Activated naive CD8-positive, alpha-beta T cell treated with anti-CD3 and anti-CD28 coated beads, Interleukin-2, amount 50 U/mL, for 24 hours (primary cell): ENCODE data around the gene GPX3.

Source experiments
- ATAC-seq: fragments of 150-1000 bp; cut with Tn5 transposase; one replicate; pipeline ENCODE4 v1.10.0; 2021
- DNase-seq: peaks from one replicate; pipeline ENCODE4 v3.0.0; 2021
- H3K27ac Mint-ChIP-seq: one replicate; pipeline ENCODE4 v1.8.0; 2021; ENCODE audit warnings: mild to moderate bottlenecking, mixed read lengths
- H3K27me3 Mint-ChIP-seq: one replicate; pipeline ENCODE4 v1.8.0; 2021; ENCODE audit warnings: mixed read lengths
- H3K36me3 Mint-ChIP-seq: one replicate; pipeline ENCODE4 v1.8.0; 2021; ENCODE audit warnings: low read depth, mixed read lengths
- H3K4me1 Mint-ChIP-seq: one replicate; pipeline ENCODE4 v1.8.0; 2021; ENCODE audit warnings: mixed read lengths
- H3K4me3 Mint-ChIP-seq: one replicate; pipeline ENCODE4 v1.8.0; 2021; ENCODE audit warnings: mild to moderate bottlenecking, moderate library complexity, mixed read lengths
- H3K9me3 Mint-ChIP-seq: one replicate; pipeline ENCODE4 v1.8.0; 2021; ENCODE audit warnings: mixed read lengths

Gene GPX3

DNA sequence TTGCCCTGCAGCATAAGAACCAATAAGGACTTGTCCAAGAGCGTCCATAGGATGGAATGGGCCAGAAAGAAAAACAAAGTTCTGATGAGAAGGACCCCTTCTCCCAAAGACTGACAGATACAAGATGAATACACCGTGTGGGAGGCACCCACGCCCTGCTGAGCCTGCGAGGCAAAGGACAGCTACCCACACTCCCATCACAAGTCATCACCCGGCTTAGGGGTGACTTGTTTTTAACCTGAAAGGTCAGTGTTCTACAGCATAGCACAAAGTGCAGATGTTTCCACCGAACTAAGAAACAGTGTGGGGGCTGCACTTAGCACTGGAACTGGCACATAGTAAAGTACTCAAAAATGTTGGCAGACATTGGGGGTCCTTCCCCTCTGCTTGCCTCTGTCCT lies 46.5 kb downstream of the GPX3 start:
- Mint-ChIP-seq H3K27ac (peak overlapping the region; percentile 83), H3K9me3 (no peaks in the 10 kb centered on the region), H3K27me3 (no peaks in the 10 kb centered on the region), H3K4me1 (peaks cover 100% of the 10 kb centered on the region), H3K4me3 (peak overlapping the region; percentile 55), H3K36me3 (peaks cover 46% of the 10 kb centered on the region)
- DNase-seq: peak; percentile 54
- peak; percentile 56 for ATAC-seq

- Mint-ChIP-seq H3K27me3 (no peaks in the 10 kb centered on the region), H3K4me1 (peaks cover 100% of the 10 kb centered on the region), H3K36me3 (peaks cover 37% of the 10 kb centered on the region), H3K9me3 (no peaks in the 10 kb centered on the region), H3K4me3 (peak overlapping the region; percentile 55), H3K27ac (peak overlapping the region; percentile 83)
- ATAC-seq (no peak), DNase-seq (no peak)
These were observed 47.4 kb downstream of the GPX3 start for GRCh38 chr5:151067632-151068432.

GRCh38 chr5:151068433-151069197 lies 48.2 kb downstream of the GPX3 start:
- ATAC-seq (peak; percentile 83), DNase-seq (peak; percentile 77)
- H3K4me3 Mint-ChIP-seq: peak overlapping the region; percentile 55
- peaks cover 35% of the 10 kb centered on the region for H3K36me3 Mint-ChIP-seq
- no peaks in the 10 kb centered on the region for H3K9me3 Mint-ChIP-seq
- H3K27me3 Mint-ChIP-seq: no peaks in the 10 kb centered on the region
- peak overlapping the region; percentile 83 for H3K27ac Mint-ChIP-seq
- peaks cover 99% of the 10 kb centered on the region for H3K4me1 Mint-ChIP-seq

- H3K36me3 Mint-ChIP-seq: peaks cover 47% of the 10 kb centered on the region
- no peaks in the 10 kb centered on the region for H3K27me3 Mint-ChIP-seq
- H3K27ac Mint-ChIP-seq: no peak overlapping the region
- DNase-seq: no peak
- H3K9me3 Mint-ChIP-seq: no peaks in the 10 kb centered on the region
- no peak overlapping the region for H3K4me3 Mint-ChIP-seq
- ATAC-seq: no peak
- peaks cover 96% of the 10 kb centered on the region for H3K4me1 Mint-ChIP-seq
These were observed 50.1 kb downstream of the GPX3 start for GRCh38 chr5:151070449-151070848.

DNA sequence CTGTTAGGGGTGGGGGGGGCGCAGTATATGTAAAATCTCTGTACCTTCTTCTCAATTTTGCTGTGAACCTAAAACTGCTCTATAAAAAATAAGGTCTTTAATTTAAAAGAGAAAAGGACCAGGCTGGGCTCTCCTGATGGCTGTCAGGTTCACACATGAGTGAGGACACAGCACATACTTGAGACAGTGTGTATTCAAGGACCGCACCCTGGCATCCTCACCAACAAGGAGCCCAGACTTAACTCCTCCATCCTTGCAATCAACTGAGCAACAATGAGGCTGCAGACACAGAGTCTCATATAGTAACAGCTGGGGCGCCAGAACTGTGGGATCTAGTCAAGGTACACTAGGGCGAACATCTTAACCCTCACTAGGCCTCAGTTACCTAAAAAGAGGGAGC lies 50.6 kb downstream of the GPX3 start:
- Mint-ChIP-seq H3K36me3 (peaks cover 52% of the 10 kb centered on the region), H3K9me3 (no peaks in the 10 kb centered on the region), H3K27me3 (no peaks in the 10 kb centered on the region), H3K27ac (peak overlapping the region; percentile 39), H3K4me3 (no peak overlapping the region), H3K4me1 (peaks cover 96% of the 10 kb centered on the region)
- no peak for ATAC-seq
- no peak for DNase-seq

DNA sequence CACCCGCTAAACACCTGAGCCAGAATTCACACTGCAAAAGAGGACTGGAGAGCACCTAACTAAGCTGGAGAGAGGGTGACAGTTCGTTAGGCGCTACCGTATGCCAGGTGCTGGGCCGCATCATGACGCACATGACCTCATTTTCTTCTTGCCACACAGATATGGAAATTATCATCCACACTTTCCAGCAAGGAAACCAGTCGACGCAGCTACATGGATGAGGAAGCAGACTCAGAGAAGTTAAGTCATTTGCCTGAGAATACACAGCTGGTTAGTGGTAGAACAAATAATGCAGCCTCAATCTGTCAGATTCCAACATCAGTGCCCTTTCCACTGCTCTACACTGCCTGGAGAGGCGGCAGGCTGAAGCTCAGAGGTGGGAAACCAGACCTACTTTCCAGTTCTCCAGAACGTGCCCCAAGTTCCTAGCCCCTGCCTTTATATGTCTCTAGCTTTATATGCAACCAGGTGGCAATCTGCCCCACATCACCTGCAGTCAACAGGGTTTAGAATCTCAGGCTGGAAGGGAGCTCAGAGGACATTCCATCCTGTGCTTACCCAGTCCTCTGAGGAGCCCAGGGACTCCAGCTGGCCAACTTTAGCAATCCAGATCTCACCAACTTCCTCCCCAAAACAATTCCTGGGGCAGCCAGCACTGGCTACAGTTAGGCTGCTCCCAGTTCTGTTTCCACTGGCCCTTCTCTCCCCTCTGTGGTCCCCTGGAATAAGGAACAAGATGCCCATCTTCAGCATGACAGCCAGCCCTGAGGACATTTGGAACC lies 51.6 kb downstream of the GPX3 start:
- Mint-ChIP-seq H3K27me3 (no peaks in the 10 kb centered on the region), H3K27ac (no peak overlapping the region), H3K4me1 (peaks cover 96% of the 10 kb centered on the region), H3K4me3 (no peak overlapping the region), H3K36me3 (peaks cover 60% of the 10 kb centered on the region), H3K9me3 (no peaks in the 10 kb centered on the region)
- no peak for DNase-seq
- ATAC-seq: no peak

GRCh38 chr5:151072630-151073025 lies 52.2 kb downstream of the GPX3 start:
- Mint-ChIP-seq H3K36me3 (peaks cover 61% of the 10 kb centered on the region), H3K4me3 (no peak overlapping the region), H3K27me3 (no peaks in the 10 kb centered on the region), H3K27ac (no peak overlapping the region), H3K9me3 (no peaks in the 10 kb centered on the region), H3K4me1 (peaks cover 96% of the 10 kb centered on the region)
- DNase-seq (no peak), ATAC-seq (no peak)

- ATAC-seq (no peak), DNase-seq (no peak)
- Mint-ChIP-seq H3K27ac (no peak overlapping the region), H3K9me3 (no peaks in the 10 kb centered on the region), H3K36me3 (peaks cover 62% of the 10 kb centered on the region), H3K27me3 (no peaks in the 10 kb centered on the region), H3K4me3 (no peak overlapping the region), H3K4me1 (peaks cover 96% of the 10 kb centered on the region)
These were observed 52.9 kb downstream of the GPX3 start for GRCh38 chr5:151073280-151073679.

- ATAC-seq: no peak
- H3K36me3 Mint-ChIP-seq: peaks cover 63% of the 10 kb centered on the region
- H3K27ac Mint-ChIP-seq: peak overlapping the region; percentile 57
- H3K4me3 Mint-ChIP-seq: no peak overlapping the region
- DNase-seq: no peak
- no peaks in the 10 kb centered on the region for H3K27me3 Mint-ChIP-seq
- no peaks in the 10 kb centered on the region for H3K9me3 Mint-ChIP-seq
- H3K4me1 Mint-ChIP-seq: peaks cover 96% of the 10 kb centered on the region
These were observed 54.2 kb downstream of the GPX3 start for GRCh38 chr5:151074557-151074956.

GRCh38 chr5:151075698-151076331 lies 55.4 kb downstream of the GPX3 start:
- DNase-seq (peak; percentile 35), ATAC-seq (peak; percentile 6)
- no peaks in the 10 kb centered on the region for H3K9me3 Mint-ChIP-seq
- H3K4me3 Mint-ChIP-seq: peak overlapping the region; percentile 91
- H3K36me3 Mint-ChIP-seq: peaks cover 63% of the 10 kb centered on the region
- no peaks in the 10 kb centered on the region for H3K27me3 Mint-ChIP-seq
- peaks cover 91% of the 10 kb centered on the region for H3K4me1 Mint-ChIP-seq
- H3K27ac Mint-ChIP-seq: peak overlapping the region; percentile 84

DNA sequence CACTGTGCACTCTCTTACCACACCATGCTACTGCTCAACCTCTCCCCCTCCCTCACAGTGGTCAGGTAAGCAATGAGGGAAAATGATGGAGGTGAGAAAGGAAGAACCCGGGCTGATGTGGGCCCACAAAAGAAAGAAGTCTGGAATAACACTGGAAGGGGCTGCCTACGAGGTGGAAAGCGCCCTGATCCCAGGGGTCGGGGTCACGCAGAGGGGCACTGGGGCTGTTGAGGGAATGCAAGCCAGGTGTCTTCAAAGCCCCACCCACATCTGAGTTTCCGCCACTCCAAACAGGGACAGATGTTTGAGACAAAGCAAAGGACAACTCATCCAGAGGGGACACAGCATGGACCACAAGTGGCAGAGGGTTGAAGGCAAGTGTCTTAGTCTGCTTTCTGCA lies 56.2 kb downstream of the GPX3 start:
- Mint-ChIP-seq H3K4me1 (peaks cover 86% of the 10 kb centered on the region), H3K4me3 (peak overlapping the region; percentile 91), H3K27ac (peak overlapping the region; percentile 84)

GRCh38 chr5:151077419-151077818 lies 57.0 kb downstream of the GPX3 start:
- peaks cover 84% of the 10 kb centered on the region for H3K4me1 Mint-ChIP-seq
- H3K9me3 Mint-ChIP-seq: no peaks in the 10 kb centered on the region
- peaks cover 59% of the 10 kb centered on the region for H3K36me3 Mint-ChIP-seq
- peak overlapping the region; percentile 97 for H3K27ac Mint-ChIP-seq
- ATAC-seq: no peak
- H3K27me3 Mint-ChIP-seq: no peaks in the 10 kb centered on the region
- no peak for DNase-seq
- peak overlapping the region; percentile 91 for H3K4me3 Mint-ChIP-seq

More for the DNA sequence above, 56.2 kb downstream of the GPX3 start:
- Mint-ChIP-seq H3K9me3 (no peaks in the 10 kb centered on the region), H3K36me3 (peaks cover 59% of the 10 kb centered on the region), H3K27me3 (no peaks in the 10 kb centered on the region)
- DNase-seq (no peak), ATAC-seq (no peak)

- H3K27me3 Mint-ChIP-seq: no peaks in the 10 kb centered on the region
- H3K4me1 Mint-ChIP-seq: peaks cover 84% of the 10 kb centered on the region
- no peak for DNase-seq
- peak overlapping the region; percentile 97 for H3K27ac Mint-ChIP-seq
- H3K4me3 Mint-ChIP-seq: peak overlapping the region; percentile 91
- no peak for ATAC-seq
- no peaks in the 10 kb centered on the region for H3K9me3 Mint-ChIP-seq
- peaks cover 59% of the 10 kb centered on the region for H3K36me3 Mint-ChIP-seq
These were observed 57.6 kb downstream of the GPX3 start for GRCh38 chr5:151077967-151078366.
